IMR-90 (cell line): ENCODE results near the gene GAREM1. TPM values are rescaled to one million over a fixed set of nuclear protein-coding genes. Genes with fewer than 3 reads are reported as not detected.

Experiments
- ATAC-seq: fragments of 200-7000 bp; cut with Tn5 transposase; 2 replicates; pipeline ENCODE4 v1.9.1; 2020; ENCODE audit warnings: low read depth, mild to moderate bottlenecking, moderate library complexity
- BruUV-seq: library from RNA; stranded (reverse); fragments of 400-500 nt; replicated peaks from 2 replicates; lab custom pipeline; 2021; lab: Mats Ljungman, UMichigan
- CTCF ChIA-PET: fragments of 300-600 bp; formaldehyde crosslinking; extraction: SDS; loops from one replicate; lab custom pipeline; 2021; ENCODE audit warnings: antibody characterized with exemption; lab: Yijun Ruan, JAX
- POLR2A ChIA-PET: fragments of 300-600 bp; sonication (Branson Sonifier 250); formaldehyde crosslinking; loops from one replicate; lab custom pipeline; 2022; ENCODE audit warnings: antibody characterized with exemption; ENCODE audit not compliant: unreplicated experiment; lab: Charles Lee
- DNase-seq: peaks from one replicate; pipeline ENCODE4 v3.0.0; 2013
- H2AFZ ChIP-seq: replicated peaks from 2 replicates; pipeline ENCODE3; 2013; ENCODE audit warnings: low read length, mild to moderate bottlenecking; ENCODE audit not compliant: poor library complexity
- H2AK5ac ChIP-seq: 2 replicates; pipeline ENCODE4 v1.6.1; 2013; ENCODE audit warnings: low read depth, low read length, inconsistent platforms
- H2AK9ac ChIP-seq: replicated peaks from 2 replicates; pipeline ENCODE3; 2013; ENCODE audit warnings: mild to moderate bottlenecking, low read depth, low read length, moderate library complexity; ENCODE audit not compliant: poor library complexity
- H2BK120ac ChIP-seq: 2 replicates; pipeline ENCODE4 v1.6.1; 2013; ENCODE audit warnings: low read depth, low read length, inconsistent platforms
- H2BK15ac ChIP-seq: 3 replicates; pipeline ENCODE4 v1.6.1; 2013; ENCODE audit warnings: low read depth, low read length, inconsistent platforms
- H2BK20ac ChIP-seq: 2 replicates; pipeline ENCODE4 v1.6.1; 2013; ENCODE audit warnings: low read depth, mild to moderate bottlenecking, inconsistent platforms, low read length, moderate library complexity
- H2BK5ac ChIP-seq: 2 replicates; pipeline ENCODE4 v1.6.1; 2013; ENCODE audit warnings: mild to moderate bottlenecking, low read depth, low read length, inconsistent platforms; ENCODE audit not compliant: poor library complexity, severe bottlenecking
- H3K14ac ChIP-seq: replicated peaks from 2 replicates; pipeline ENCODE4 v1.6.1; 2013; ENCODE audit warnings: low read depth, low read length, inconsistent platforms
- H3K18ac ChIP-seq: 2 replicates; pipeline ENCODE4 v1.6.1; 2013; ENCODE audit warnings: low read depth, low read length, control low read depth
- H3K23ac ChIP-seq: 2 replicates; pipeline ENCODE4 v1.6.1; 2013; ENCODE audit warnings: low read depth, low read length, inconsistent platforms
- H3K27ac ChIP-seq: 2 replicates; pipeline ENCODE4 v1.5.1; 2013; ENCODE audit warnings: mild to moderate bottlenecking, control low read depth, low read length; ENCODE audit not compliant: insufficient read depth
- H3K27me3 ChIP-seq: 2 replicates; pipeline ENCODE4 v1.6.1; 2013; ENCODE audit warnings: low read length; ENCODE audit not compliant: control insufficient read depth, insufficient read depth
- H3K36me3 ChIP-seq: 2 replicates; pipeline ENCODE4 v1.6.1; 2013; ENCODE audit warnings: low read length, mixed read lengths; ENCODE audit not compliant: control insufficient read depth, insufficient read depth
- H3K4ac ChIP-seq: 2 replicates; pipeline ENCODE4 v1.6.1; 2013; ENCODE audit warnings: low read depth, low read length, inconsistent platforms
- H3K4me1 ChIP-seq: 2 replicates; pipeline ENCODE4 v1.6.1; 2013; ENCODE audit warnings: low read length, mixed read lengths; ENCODE audit not compliant: control insufficient read depth, insufficient read depth
- H3K4me2 ChIP-seq: 2 replicates; pipeline ENCODE4 v1.6.1; 2013; ENCODE audit warnings: low read depth, mild to moderate bottlenecking, control low read depth, low read length, moderate library complexity
- H3K4me3 ChIP-seq: 2 replicates; pipeline ENCODE4 v1.5.1; 2013; ENCODE audit warnings: low read depth, mild to moderate bottlenecking, control low read depth, low read length, moderate library complexity; ENCODE audit not compliant: insufficient read depth
- H3K56ac ChIP-seq: 2 replicates; pipeline ENCODE4 v1.6.1; 2013; ENCODE audit warnings: low read length, inconsistent platforms; ENCODE audit not compliant: insufficient read depth; ENCODE audit errors: extremely low read depth
- H3K79me1 ChIP-seq, 2 experiments: 2 replicates each; pipeline ENCODE4 v1.6.1; 2013; ENCODE audit warnings: low read length in 2 of 2, inconsistent platforms in 1 of 2, low read depth in 1 of 2
- H3K9ac ChIP-seq: 2 replicates; pipeline ENCODE4 v1.6.1; 2013; ENCODE audit warnings: low read depth, low read length, control low read depth
- H3K9me1 ChIP-seq: 2 replicates; pipeline ENCODE4 v1.6.1; 2013; ENCODE audit warnings: low read length, inconsistent platforms; ENCODE audit not compliant: insufficient read depth
- H3K9me3 ChIP-seq: 2 replicates; pipeline ENCODE4 v1.6.1; 2013; ENCODE audit warnings: low read length; ENCODE audit not compliant: control insufficient read depth, insufficient read depth
- H4K20me1 ChIP-seq: 2 replicates; pipeline ENCODE4 v1.6.1; 2013; ENCODE audit warnings: low read length, inconsistent platforms; ENCODE audit not compliant: insufficient read depth
- H4K5ac ChIP-seq: 2 replicates; pipeline ENCODE4 v1.6.1; 2013; ENCODE audit warnings: mild to moderate bottlenecking, low read depth, low read length, control low read depth
- H4K8ac ChIP-seq, 2 experiments: 2 replicates each; pipeline ENCODE4 v1.6.1; 2013; ENCODE audit warnings: low read depth in 2 of 2, low read length in 2 of 2, control low read depth in 1 of 2, inconsistent platforms in 1 of 2
- H4K91ac ChIP-seq: 2 replicates; pipeline ENCODE4 v1.6.1; 2013; ENCODE audit warnings: low read depth, low read length, inconsistent platforms; ENCODE audit not compliant: insufficient read depth
- BHLHE40 ChIP-seq: fragments of 150-350 bp; IDR thresholded peaks from 2 replicates; pipeline ENCODE4 v1.6.1; 2016; ENCODE audit warnings: mild to moderate bottlenecking, low read depth, low read length
- CEBPB ChIP-seq: IDR thresholded peaks from 2 replicates; pipeline ENCODE4 v1.6.1; 2012; ENCODE audit warnings: low read depth, low read length, improper control_type of control experiment
- CHD1 ChIP-seq: IDR thresholded peaks from 2 replicates; pipeline ENCODE4 v1.6.1; 2012; ENCODE audit warnings: low read depth, low read length, improper control_type of control experiment
- MAFK ChIP-seq: IDR thresholded peaks from 2 replicates; pipeline ENCODE4 v1.6.1; 2012; ENCODE audit warnings: low read depth, low read length, improper control_type of control experiment
- MAZ ChIP-seq: IDR thresholded peaks from 2 replicates; pipeline ENCODE4 v1.6.1; 2012; ENCODE audit warnings: low read depth, mild to moderate bottlenecking, low read length, improper control_type of control experiment, moderate library complexity, borderline replicate concordance
- MXI1 ChIP-seq: IDR thresholded peaks from 2 replicates; pipeline ENCODE4 v1.6.1; 2012; ENCODE audit warnings: low read depth, mild to moderate bottlenecking, low read length, moderate library complexity, borderline replicate concordance
- NFE2L2 ChIP-seq: fragments of 150-350 bp; IDR thresholded peaks from 2 replicates; pipeline ENCODE4 v1.6.1; 2016; ENCODE audit warnings: low read depth, mild to moderate bottlenecking, low read length
- POLR2A ChIP-seq: IDR thresholded peaks from 2 replicates; pipeline ENCODE4 v1.6.1; 2012; ENCODE audit warnings: mild to moderate bottlenecking, low read depth, low read length
- RAD21 ChIP-seq: IDR thresholded peaks from 2 replicates; pipeline ENCODE4 v1.6.1; 2012; ENCODE audit warnings: low read length, improper control_type of control experiment
- RCOR1 ChIP-seq: IDR thresholded peaks from 2 replicates; pipeline ENCODE4 v1.6.1; 2012; ENCODE audit warnings: mild to moderate bottlenecking, low read length, improper control_type of control experiment; ENCODE audit not compliant: insufficient replicate concordance
- RFX5 ChIP-seq: IDR thresholded peaks from 2 replicates; pipeline ENCODE4 v1.8.0; 2012; ENCODE audit warnings: low read depth, mild to moderate bottlenecking, low read length, moderate library complexity
- SMC3 ChIP-seq: fragments of 150-350 bp; IDR thresholded peaks from 2 replicates; pipeline ENCODE4 v1.6.1; 2016; ENCODE audit warnings: low read depth, mild to moderate bottlenecking, antibody characterized with exemption, low read length, moderate library complexity
- WGBS, 2 experiments: methylation state at CpG; one replicate each; pipeline versions ENCODE4 v1.1.5 to v1.1.7; 2013; ENCODE audit warnings: missing lambda C conversion rate in 2 of 2; ENCODE audit not compliant: insufficient read length in 1 of 2; ENCODE audit errors: extremely low coverage in 2 of 2; 5-methylcytosine and 5-hydroxymethylcytosine counted together
- dilution Hi-C: fragments of 300-500 bp; cut with HindIII; formaldehyde crosslinking; loops from one replicate; pipeline ENCODE4 v1.14.3; 2018; ENCODE audit warnings: low sequenced_read_pairs; ENCODE audit not compliant: unreplicated experiment
- in situ Hi-C: fragments of 300-500 bp; cut with MboI; formaldehyde crosslinking; loops from 3 replicates; pipeline ENCODE4 v1.14.3; 2019; ENCODE audit warnings: low sequenced_read_pairs, inconsistent platforms, mixed read lengths
- intact Hi-C: fragments of 100-400 bp; cut with micrococcal nuclease; formaldehyde crosslinking; loops from 2 replicates; pipeline ENCODE4 v1.10.0; 2022
- polyA plus RNA-seq, 3 experiments: library from polyadenylated mRNA; depleted of rRNA; stranded (reverse); fragments of >200 nt; gene quantifications; 2 replicates each; pipeline ENCODE4 v1.2.3, GENCODE V29; 2012; ENCODE audit warnings: low replicate concordance in 1 of 3
- total RNA-seq: library from RNA; depleted of rRNA; stranded (reverse); fragments of >200 nt; gene quantifications from 2 replicates; pipeline ENCODE4 v1.2.3, GENCODE V29; 2012
- TF ChIP-seq, protein P1 (sequence below): fragments of 150-350 bp; IDR thresholded peaks from 2 replicates; pipeline ENCODE4 v1.6.1; 2016; ENCODE audit warnings: low read depth, mild to moderate bottlenecking, low read length, moderate library complexity, borderline replicate concordance
- TF ChIP-seq, protein P2 (sequence below): fragments of 150-350 bp; IDR thresholded peaks from 2 replicates; pipeline ENCODE4 v1.6.1; 2017; ENCODE audit warnings: mild to moderate bottlenecking, antibody characterized with exemption, low read length, low read depth
- TF ChIP-seq, protein P3 (sequence below): conservative IDR thresholded peaks from 2 replicates; pipeline ENCODE4 v1.5.1; 2012; ENCODE audit warnings: mild to moderate bottlenecking, low read depth, low read length, improper control_type of control experiment

GAREM1 gene
- total and polyA plus RNA-seq, 2 of the 4 experiments (the other 2 are of a cell fraction), result 1.4 to 2.3 TPM

DNA sequence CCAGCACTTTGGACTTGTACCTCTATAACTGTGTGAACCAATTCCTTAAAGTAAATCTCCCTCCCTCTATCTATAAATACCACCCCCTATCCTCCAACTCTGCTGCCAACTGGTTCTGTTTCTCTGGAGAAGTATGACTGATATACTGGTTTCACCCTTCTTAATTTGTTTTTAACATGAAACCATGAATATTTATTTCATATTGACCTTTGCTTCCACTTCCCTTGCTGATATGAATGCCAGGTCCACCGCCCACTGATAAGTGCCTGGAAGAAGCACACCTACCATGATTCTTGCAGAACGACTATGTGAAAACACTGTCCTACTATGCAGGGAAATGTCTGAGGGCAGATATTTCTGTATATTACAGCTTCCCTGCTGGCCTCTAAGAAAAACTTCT lies 131.6 kb downstream of the GAREM1 start:
- H3K36me3 ChIP-seq, result no peaks in the 10 kb centered on the region
- no peak overlapping the region for H3K14ac ChIP-seq
- no peak overlapping the region for H4K8ac ChIP-seq
- no peak overlapping the region for H3K4me2 ChIP-seq
- no peak overlapping the region for H2BK5ac ChIP-seq
- no peak overlapping the region for H2AK5ac ChIP-seq
- dilution Hi-C loops (no loop called here), intact Hi-C loops (no loop called here), in situ Hi-C loops (no loop called here)
- H3K23ac ChIP-seq, result no peak overlapping the region
- no peak for ATAC-seq
- no peak overlapping the region for H2AFZ ChIP-seq
- H3K18ac ChIP-seq, result no peak overlapping the region
- H4K20me1 ChIP-seq, result no peaks in the 10 kb centered on the region
- no peak overlapping the region for H2AK9ac ChIP-seq
- CTCF ChIA-PET, result interaction anchor here (1.0 kb wide), 1 partner anchor 15 kb away, joined by 3 read pairs; no protein-coding TSS in a partner anchor
- H3K4ac ChIP-seq, result no peak overlapping the region
- no peak overlapping the region for H2BK15ac ChIP-seq
- no peak overlapping the region for H2BK120ac ChIP-seq
- no peak overlapping the region for H4K91ac ChIP-seq
- no peak overlapping the region for H4K5ac ChIP-seq
- H3K27me3 ChIP-seq, result no peaks in the 10 kb centered on the region
- no peak overlapping the region for H3K9ac ChIP-seq
- WGBS, 2 experiments, result no CpG with 5 or more reads among the region's 2 CpGs
- BruUV-seq, result no TSS peak
- no peaks in the 10 kb centered on the region for H3K4me1 ChIP-seq
- no peak overlapping the region for H3K56ac ChIP-seq
- H3K9me1 ChIP-seq, result 0 out of 2 replicates have a peak, but pooled peaks cover 3% of the 10 kb centered on the region
- no peak overlapping the region for H3K27ac ChIP-seq
- no peak overlapping the region for H2BK20ac ChIP-seq
- H3K9me3 ChIP-seq, result no peaks in the 10 kb centered on the region
- POLR2A ChIA-PET, result no interaction called here
- TF ChIP-seq, protein P1, sequence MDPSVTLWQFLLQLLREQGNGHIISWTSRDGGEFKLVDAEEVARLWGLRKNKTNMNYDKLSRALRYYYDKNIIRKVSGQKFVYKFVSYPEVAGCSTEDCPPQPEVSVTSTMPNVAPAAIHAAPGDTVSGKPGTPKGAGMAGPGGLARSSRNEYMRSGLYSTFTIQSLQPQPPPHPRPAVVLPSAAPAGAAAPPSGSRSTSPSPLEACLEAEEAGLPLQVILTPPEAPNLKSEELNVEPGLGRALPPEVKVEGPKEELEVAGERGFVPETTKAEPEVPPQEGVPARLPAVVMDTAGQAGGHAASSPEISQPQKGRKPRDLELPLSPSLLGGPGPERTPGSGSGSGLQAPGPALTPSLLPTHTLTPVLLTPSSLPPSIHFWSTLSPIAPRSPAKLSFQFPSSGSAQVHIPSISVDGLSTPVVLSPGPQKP, result no peak
- TF ChIP-seq RFX5, result no peak
- TF ChIP-seq, protein P2, sequence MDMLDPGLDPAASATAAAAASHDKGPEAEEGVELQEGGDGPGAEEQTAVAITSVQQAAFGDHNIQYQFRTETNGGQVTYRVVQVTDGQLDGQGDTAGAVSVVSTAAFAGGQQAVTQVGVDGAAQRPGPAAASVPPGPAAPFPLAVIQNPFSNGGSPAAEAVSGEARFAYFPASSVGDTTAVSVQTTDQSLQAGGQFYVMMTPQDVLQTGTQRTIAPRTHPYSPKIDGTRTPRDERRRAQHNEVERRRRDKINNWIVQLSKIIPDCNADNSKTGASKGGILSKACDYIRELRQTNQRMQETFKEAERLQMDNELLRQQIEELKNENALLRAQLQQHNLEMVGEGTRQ, result no peak
- no peak for TF ChIP-seq NFE2L2
- no peak for TF ChIP-seq BHLHE40
- TF ChIP-seq CEBPB, result no peak
- no peak for TF ChIP-seq MXI1
- TF ChIP-seq RCOR1, result no peak
- TF ChIP-seq POLR2A, result no peak
- TF ChIP-seq RAD21, result no peak
- TF ChIP-seq SMC3, result no peak
- TF ChIP-seq, protein P3, sequence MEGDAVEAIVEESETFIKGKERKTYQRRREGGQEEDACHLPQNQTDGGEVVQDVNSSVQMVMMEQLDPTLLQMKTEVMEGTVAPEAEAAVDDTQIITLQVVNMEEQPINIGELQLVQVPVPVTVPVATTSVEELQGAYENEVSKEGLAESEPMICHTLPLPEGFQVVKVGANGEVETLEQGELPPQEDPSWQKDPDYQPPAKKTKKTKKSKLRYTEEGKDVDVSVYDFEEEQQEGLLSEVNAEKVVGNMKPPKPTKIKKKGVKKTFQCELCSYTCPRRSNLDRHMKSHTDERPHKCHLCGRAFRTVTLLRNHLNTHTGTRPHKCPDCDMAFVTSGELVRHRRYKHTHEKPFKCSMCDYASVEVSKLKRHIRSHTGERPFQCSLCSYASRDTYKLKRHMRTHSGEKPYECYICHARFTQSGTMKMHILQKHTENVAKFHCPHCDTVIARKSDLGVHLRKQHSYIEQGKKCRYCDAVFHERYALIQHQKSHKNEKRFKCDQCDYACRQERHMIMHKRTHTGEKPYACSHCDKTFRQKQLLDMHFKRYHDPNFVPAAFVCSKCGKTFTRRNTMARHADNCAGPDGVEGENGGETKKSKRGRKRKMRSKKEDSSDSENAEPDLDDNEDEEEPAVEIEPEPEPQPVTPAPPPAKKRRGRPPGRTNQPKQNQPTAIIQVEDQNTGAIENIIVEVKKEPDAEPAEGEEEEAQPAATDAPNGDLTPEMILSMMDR, result no peak
- no peak for TF ChIP-seq MAZ
- TF ChIP-seq MAFK, result no peak
- no peak for TF ChIP-seq CHD1
- no peak for DNase-seq
- H3K79me1 ChIP-seq, result no peaks in the 10 kb centered on the region
- no peak overlapping the region for H3K4me3 ChIP-seq
